Keratinocyte (primary cell): ENCODE data around the gene CDCP1. TPM values are rescaled to one million over a fixed set of nuclear protein-coding genes. Genes with fewer than 3 reads are reported as not detected.
A peak's percentile ranks its signal among the peaks of the same experiment; 100 is the strongest.

Experiments used
- DNase-seq: peaks from one replicate; pipeline ENCODE4 v3.0.0-alpha.2; 2011; ENCODE audit warnings: low read depth, missing footprints, low spot score
- FAIRE-seq: peaks from 2 replicates; lab custom pipeline; 2011; peaks lifted over from hg19 to GRCh38; lab: Jason Lieb, UNC
- H2AFZ ChIP-seq: 2 replicates; pipeline ENCODE4 v1.6.0; 2012; ENCODE audit warnings: low read length, control low read depth, inconsistent platforms; ENCODE audit not compliant: control insufficient read depth
- H3K27ac ChIP-seq: 2 replicates; pipeline ENCODE4 v1.5.1; 2011; ENCODE audit warnings: low read length; ENCODE audit not compliant: control insufficient read depth, insufficient read depth
- H3K27me3 ChIP-seq: 3 replicates; pipeline ENCODE4 v1.6.0; 2011; ENCODE audit warnings: low read length; ENCODE audit not compliant: control insufficient read depth, insufficient read depth; ENCODE audit errors: extremely low read depth
- H3K36me3 ChIP-seq, 2 experiments: 2 replicates in 1 of 2; 3 replicates in 1 of 2; pipeline ENCODE4 v1.5.1; 2011; ENCODE audit warnings: low read length in 2 of 2, mild to moderate bottlenecking in 1 of 2; ENCODE audit not compliant: control insufficient read depth in 2 of 2, insufficient read depth in 2 of 2; ENCODE audit errors: extremely low read depth in 1 of 2
- H3K4me1 ChIP-seq: 3 replicates; pipeline ENCODE4 v1.5.1; 2011; ENCODE audit warnings: low read length; ENCODE audit not compliant: control insufficient read depth, insufficient read depth; ENCODE audit errors: extremely low read depth
- H3K4me2 ChIP-seq: 3 replicates; pipeline ENCODE4 v1.6.0; 2011; ENCODE audit warnings: low read depth, low read length; ENCODE audit not compliant: control insufficient read depth, insufficient read depth; ENCODE audit errors: extremely low read depth
- H3K4me3 ChIP-seq, 3 experiments: fragments of 200-600 bp in 1 of 3; sonication (generic) in 1 of 3; 2 replicates in 2 of 3; 3 replicates in 1 of 3; pipeline ENCODE4 v1.5.1; 2011 to 2016; ENCODE audit warnings: low read length in 3 of 3, mild to moderate bottlenecking in 3 of 3, control low read depth in 2 of 3, inconsistent platforms in 1 of 3, low read depth in 1 of 3, mixed read lengths in 1 of 3, mixed run types in 1 of 3, moderate library complexity in 1 of 3; ENCODE audit not compliant: control insufficient read depth in 2 of 3, insufficient read depth in 2 of 3; ENCODE audit errors: extremely low read depth in 1 of 3
- H3K79me2 ChIP-seq: 2 replicates; pipeline ENCODE4 v1.6.0; 2012; ENCODE audit warnings: low read length; ENCODE audit not compliant: control insufficient read depth, insufficient read depth
- H3K9ac ChIP-seq: 3 replicates; pipeline ENCODE4 v1.6.0; 2011; ENCODE audit warnings: low read length; ENCODE audit not compliant: control insufficient read depth, insufficient read depth; ENCODE audit errors: extremely low read depth
- H3K9me1 ChIP-seq: 3 replicates; pipeline ENCODE4 v1.6.0; 2011; ENCODE audit warnings: low read length; ENCODE audit not compliant: control insufficient read depth, insufficient read depth; ENCODE audit errors: extremely low read depth
- H3K9me3 ChIP-seq: 2 replicates; pipeline ENCODE4 v1.5.1; 2012; ENCODE audit warnings: low read depth, low read length; ENCODE audit not compliant: control insufficient read depth
- H4K20me1 ChIP-seq: 3 replicates; pipeline ENCODE4 v1.6.0; 2011; ENCODE audit warnings: low read length; ENCODE audit not compliant: control insufficient read depth, insufficient read depth; ENCODE audit errors: extremely low read depth
- CTCF ChIP-seq, 3 experiments: IDR thresholded peaks in 1 of 3; conservative IDR thresholded peaks in 1 of 3; optimal IDR thresholded peaks in 1 of 3; 2 replicates in 2 of 3; 3 replicates in 1 of 3; pipeline versions ENCODE3 to v1.5.1; 2011; ENCODE audit warnings: low read length in 3 of 3, mild to moderate bottlenecking in 3 of 3, moderate library complexity in 2 of 3, control low read depth in 1 of 3, inconsistent platforms in 1 of 3; ENCODE audit not compliant: insufficient read depth in 2 of 3; ENCODE audit errors: extremely low read depth in 1 of 3
- EZH2 ChIP-seq: IDR thresholded peaks from one replicate; pipeline ENCODE4 v1.6.1; 2012; ENCODE audit warnings: inconsistent platforms, mild to moderate bottlenecking, low read length, moderate library complexity
- dilution Hi-C: fragments of 300-500 bp; cut with MboI; formaldehyde crosslinking; loops from one replicate; pipeline ENCODE4 v1.7.0; 2020; ENCODE audit warnings: low sequenced_read_pairs; ENCODE audit not compliant: extremely low pct_ligation_motif_present
- polyA plus RNA-seq, 5 experiments: library from polyadenylated mRNA; depleted of rRNA in 3 of 5; stranded (reverse) in 3 of 5; stranded (forward) in 1 of 5; unstranded in 1 of 5; fragments of >200 nt; gene quantifications; 1 replicate in 1 of 5; 2 replicates in 3 of 5; 3 replicates in 1 of 5; pipeline versions ENCODE4 v1.2.1 to v1.2.3, GENCODE V29; 2011 to 2012; ENCODE audit warnings: missing spikeins in 2 of 5, low read depth in 1 of 5, low replicate concordance in 1 of 5

The CDCP1 gene
- polyA plus RNA-seq, 1 donor (not counting 4 experiments of a cell fraction or from before 2014, with no cell fraction given) = 85.8 TPM

- Histone ChIP-seq H3K79me2 (no peaks in the 10 kb centered on the region), H3K9ac (peak overlapping the region; percentile 58), H3K4me3 (peak overlapping the region in 1 of 3 experiments; percentile 39), H3K9me1 (no peaks in the 10 kb centered on the region), H3K9me3 (no peaks in the 10 kb centered on the region), H3K36me3 (no peaks in the 10 kb centered on the region), H3K27ac (peak overlapping the region; percentile 85), H4K20me1 (no peaks in the 10 kb centered on the region), H3K4me2 (peak overlapping the region; percentile 73), H3K4me1 (peaks cover 37% of the 10 kb centered on the region), H3K27me3 (no peaks in the 10 kb centered on the region), H2AFZ (no peak overlapping the region)
- FAIRE-seq = peak; percentile 92
- TF ChIP-seq CTCF (optimal IDR thresholded peaks at IDR 0.05 in 1 of 3, IDR thresholded peaks at IDR 0.05 in 1 of 3, conservative IDR thresholded peaks at IDR 0.05 in 1 of 3; ENCODE audit: extremely low read depth in 1 of 3, insufficient read depth in 2 of 3, low read length in 3 of 3) = no peak
- no peak for TF ChIP-seq EZH2
- dilution Hi-C loops = no loop called here
- DNase-seq = peak; percentile 95
Observed at GRCh38 chr3:45167011-45167911, 21.1 kb upstream of the CDCP1 start.

- Histone ChIP-seq H3K4me2 (peak overlapping the region; percentile 73), H2AFZ (no peak overlapping the region), H3K27ac (peak overlapping the region; percentile 85), H3K9ac (no peak overlapping the region), H3K9me1 (no peaks in the 10 kb centered on the region), H3K9me3 (no peaks in the 10 kb centered on the region), H3K4me1 (peaks cover 37% of the 10 kb centered on the region), H3K4me3 (no peak overlapping the region), H3K27me3 (no peaks in the 10 kb centered on the region), H4K20me1 (no peaks in the 10 kb centered on the region), H3K36me3 (no peaks in the 10 kb centered on the region), H3K79me2 (no peaks in the 10 kb centered on the region)
- dilution Hi-C loops = no loop called here
- DNase-seq (no peak), FAIRE-seq (no peak)
- no peak for TF ChIP-seq CTCF (optimal IDR thresholded peaks at IDR 0.05 in 1 of 3, IDR thresholded peaks at IDR 0.05 in 1 of 3, conservative IDR thresholded peaks at IDR 0.05 in 1 of 3; ENCODE audit: extremely low read depth in 1 of 3, insufficient read depth in 2 of 3, low read length in 3 of 3)
- no peak for TF ChIP-seq EZH2
Observed at GRCh38 chr3:45166321-45166879, 20.2 kb upstream of the CDCP1 start.
